ENCODE data around the gene RNF207.

DNA sequence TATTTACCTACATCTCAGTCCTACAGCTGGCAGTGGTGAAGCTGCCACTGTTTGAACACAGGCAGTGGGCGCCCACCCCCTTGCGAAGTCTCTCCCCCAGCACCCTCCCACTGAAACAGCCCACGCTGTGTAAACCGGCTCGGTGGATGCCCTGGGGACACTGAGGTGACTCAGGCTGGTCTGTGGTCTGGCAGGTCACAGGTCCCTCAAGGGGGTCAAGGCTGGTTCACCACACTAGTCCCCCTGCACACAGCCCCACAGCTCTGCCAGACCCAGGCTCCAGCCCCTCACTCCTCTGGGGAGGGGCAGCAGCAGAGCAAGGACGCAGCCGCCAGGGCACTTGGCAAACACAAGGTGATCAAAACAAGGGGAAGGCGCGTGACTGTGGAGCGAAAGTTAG is 33.4 kb upstream of the RNF207 start:
- TF ChIP-seq CTCF (IDR thresholded peaks at IDR 0.05) = no peak
- no peak for TF ChIP-seq POLR2A (IDR thresholded peaks at IDR 0.05)
